ENCODE results near the gene TMEM106B. TPM values are rescaled to one million over a fixed set of nuclear protein-coding genes. Genes with fewer than 3 reads are reported as not detected.

The TMEM106B gene
- total RNA-seq, 4 donors from 2014 or later, result 29.0 to 66.2 (median 48.8) TPM

GRCh38 chr7:12221414-12221813 lies 10.3 kb downstream of the TMEM106B start:
- TF ChIP-seq CTCF (IDR thresholded peaks at IDR 0.05; ENCODE audit: low read depth), result no peak

DNA sequence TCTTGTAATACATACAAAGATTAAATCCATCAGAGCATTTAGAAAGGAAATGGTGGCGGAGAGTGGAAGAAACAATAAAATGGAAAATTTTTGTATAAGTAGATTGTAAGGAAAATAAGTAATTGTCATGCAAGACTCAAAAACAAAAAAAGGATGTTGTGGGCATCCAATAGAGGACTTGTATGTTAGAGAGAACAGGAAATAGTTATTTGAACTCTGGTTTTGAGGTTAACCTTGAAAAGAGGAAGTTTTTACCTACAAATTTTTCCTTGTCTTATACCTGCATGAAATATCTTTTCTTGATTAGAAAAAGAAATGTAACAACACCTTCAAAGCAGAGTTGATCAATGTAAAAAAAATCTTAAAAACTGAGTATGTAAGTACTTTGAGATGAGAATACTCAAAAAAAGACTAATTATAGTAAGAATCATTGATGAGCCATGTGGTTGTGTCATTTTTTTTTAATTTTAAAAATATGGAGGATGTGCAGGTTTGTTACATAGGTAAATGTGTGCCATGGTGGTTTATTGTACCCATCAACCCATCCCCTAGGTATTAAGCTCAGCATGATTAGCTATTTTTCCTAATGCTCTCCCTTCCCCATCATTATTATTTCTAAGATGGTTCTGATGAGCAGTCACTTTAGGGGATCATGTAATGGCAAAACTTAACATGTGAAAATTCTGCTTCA lies 11.9 kb downstream of the TMEM106B start:
- no peak for TF ChIP-seq CTCF (IDR thresholded peaks at IDR 0.05; ENCODE audit: low read depth)

GRCh38 chr7:12226756-12227155 lies 15.7 kb downstream of the TMEM106B start:
- TF ChIP-seq CTCF (IDR thresholded peaks at IDR 0.05; ENCODE audit: low read depth), result no peak

- TF ChIP-seq CTCF (IDR thresholded peaks at IDR 0.05; ENCODE audit: low read depth), result no peak
Measured at GRCh38 chr7:12228024-12228423, 16.9 kb downstream of the TMEM106B start.

DNA sequence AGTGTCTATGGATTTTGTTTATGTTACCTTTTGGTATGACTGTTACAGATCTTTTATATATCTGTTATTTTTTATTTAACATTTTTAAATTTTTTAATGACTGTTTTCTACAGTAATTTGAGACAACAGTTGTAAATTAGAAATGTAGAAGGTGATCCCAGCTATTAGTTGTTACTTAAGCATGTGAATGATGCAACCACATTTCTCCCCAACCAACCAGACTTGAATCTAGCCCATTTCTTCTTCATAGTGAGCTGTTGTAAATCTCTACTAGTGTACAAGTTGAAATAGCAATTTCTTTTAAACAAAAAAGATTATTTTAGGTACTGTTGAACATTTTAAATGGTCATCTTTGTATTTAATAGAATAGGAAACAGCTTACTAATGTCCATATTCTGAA lies 18.0 kb downstream of the TMEM106B start:
- TF ChIP-seq CTCF (IDR thresholded peaks at IDR 0.05; ENCODE audit: low read depth), result no peak

- TF ChIP-seq CTCF (IDR thresholded peaks at IDR 0.05; ENCODE audit: low read depth), result no peak
Measured at GRCh38 chr7:12231097-12231496, 20.0 kb downstream of the TMEM106B start.

DNA sequence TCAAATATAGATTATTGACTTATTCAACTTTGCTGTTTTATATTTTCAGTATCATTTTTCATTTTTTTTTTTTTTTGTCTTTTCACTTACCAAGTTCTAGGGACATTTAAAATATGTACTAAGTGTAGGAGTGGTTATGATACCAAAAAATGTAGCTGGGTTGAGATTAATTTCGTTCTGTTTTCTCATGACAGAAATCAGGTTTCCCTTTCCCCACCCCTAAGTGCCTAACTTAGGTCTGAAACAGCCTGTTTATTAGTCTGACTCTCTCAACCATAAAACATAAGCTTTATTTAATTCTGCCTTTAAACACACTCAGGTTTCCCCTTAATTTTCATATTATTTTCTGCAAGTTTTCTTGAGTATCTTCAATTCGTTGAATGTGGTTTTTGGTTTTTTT lies 22.1 kb downstream of the TMEM106B start:
- TF ChIP-seq CTCF (IDR thresholded peaks at IDR 0.05; ENCODE audit: low read depth), result no peak
